Osteocyte (in vitro differentiated cells): Measurements from ENCODE around the gene PTTG1IP. TPM values are rescaled to one million over a fixed set of nuclear protein-coding genes. Genes with fewer than 3 reads are reported as not detected.

Experiments used
- DNase-seq: peaks from one replicate; pipeline ENCODE4 v3.0.0; 2021; ENCODE audit warnings: mixed read lengths; ENCODE audit not compliant: unreplicated experiment; ENCODE audit errors: extremely low spot score
- H3K27ac Mint-ChIP-seq: one replicate; pipeline ENCODE4 v1.8.0; 2021; ENCODE audit warnings: mild to moderate bottlenecking, mixed read lengths; ENCODE audit not compliant: unreplicated experiment
- H3K27me3 Mint-ChIP-seq: one replicate; pipeline ENCODE4 v1.8.0; 2021; ENCODE audit warnings: mixed read lengths; ENCODE audit not compliant: unreplicated experiment
- H3K36me3 Mint-ChIP-seq: one replicate; pipeline ENCODE4 v1.8.0; 2021; ENCODE audit warnings: mixed read lengths; ENCODE audit not compliant: unreplicated experiment
- H3K4me1 Mint-ChIP-seq: one replicate; pipeline ENCODE4 v1.8.0; 2021; ENCODE audit warnings: mixed read lengths; ENCODE audit not compliant: unreplicated experiment
- H3K4me3 Mint-ChIP-seq: one replicate; pipeline ENCODE4 v1.8.0; 2021; ENCODE audit warnings: mild to moderate bottlenecking, moderate library complexity, mixed read lengths; ENCODE audit not compliant: unreplicated experiment
- H3K9me3 Mint-ChIP-seq: one replicate; pipeline ENCODE4 v1.8.0; 2021; ENCODE audit warnings: mixed read lengths; ENCODE audit not compliant: unreplicated experiment
- total RNA-seq: library from RNA; stranded (reverse); gene quantifications from 2 replicates; pipeline ENCODE4 v1.2.1, GENCODE V29; 2021
- TF ChIP-seq, protein P1 (sequence below): fragments of 200-600 bp; sonication (generic); IDR thresholded peaks from 2 replicates; pipeline ENCODE4 v1.5.0; 2021; ENCODE audit warnings: antibody characterized with exemption, mild to moderate bottlenecking, moderate library complexity

PTTG1IP gene
- total RNA-seq, 1 donor from 2014 or later = 318 TPM

GRCh38 chr21:44799646-44800045 is 73.8 kb downstream of the PTTG1IP start:
- Mint-ChIP-seq H3K36me3 (peaks cover 10% of the 10 kb centered on the region), H3K9me3 (no peaks in the 10 kb centered on the region), H3K4me3 (peak overlapping the region; percentile 94), H3K4me1 (peaks cover 25% of the 10 kb centered on the region), H3K27ac (no peak overlapping the region), H3K27me3 (no peaks in the 10 kb centered on the region)
- TF ChIP-seq, protein P1, sequence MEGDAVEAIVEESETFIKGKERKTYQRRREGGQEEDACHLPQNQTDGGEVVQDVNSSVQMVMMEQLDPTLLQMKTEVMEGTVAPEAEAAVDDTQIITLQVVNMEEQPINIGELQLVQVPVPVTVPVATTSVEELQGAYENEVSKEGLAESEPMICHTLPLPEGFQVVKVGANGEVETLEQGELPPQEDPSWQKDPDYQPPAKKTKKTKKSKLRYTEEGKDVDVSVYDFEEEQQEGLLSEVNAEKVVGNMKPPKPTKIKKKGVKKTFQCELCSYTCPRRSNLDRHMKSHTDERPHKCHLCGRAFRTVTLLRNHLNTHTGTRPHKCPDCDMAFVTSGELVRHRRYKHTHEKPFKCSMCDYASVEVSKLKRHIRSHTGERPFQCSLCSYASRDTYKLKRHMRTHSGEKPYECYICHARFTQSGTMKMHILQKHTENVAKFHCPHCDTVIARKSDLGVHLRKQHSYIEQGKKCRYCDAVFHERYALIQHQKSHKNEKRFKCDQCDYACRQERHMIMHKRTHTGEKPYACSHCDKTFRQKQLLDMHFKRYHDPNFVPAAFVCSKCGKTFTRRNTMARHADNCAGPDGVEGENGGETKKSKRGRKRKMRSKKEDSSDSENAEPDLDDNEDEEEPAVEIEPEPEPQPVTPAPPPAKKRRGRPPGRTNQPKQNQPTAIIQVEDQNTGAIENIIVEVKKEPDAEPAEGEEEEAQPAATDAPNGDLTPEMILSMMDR = no peak
- no peak for DNase-seq

Other genes with a start within 250 kb of the PTTG1IP start
- not detected in 2 replicates for gene KRTAP10-9, start 246.6 kb downstream of the PTTG1IP start, total RNA-seq
- not detected in 2 replicates for gene KRTAP10-10, start 236.3 kb downstream of the PTTG1IP start, total RNA-seq
- gene KRTAP10-11, start 227.3 kb downstream of the PTTG1IP start, total RNA-seq = not detected in 2 replicates
- not detected in 2 replicates for gene KRTAP12-4, start 219.0 kb downstream of the PTTG1IP start, total RNA-seq
- not detected in 2 replicates for gene KRTAP12-3, start 215.8 kb downstream of the PTTG1IP start, total RNA-seq
- gene KRTAP12-2, start 206.8 kb downstream of the PTTG1IP start, total RNA-seq = not detected in 2 replicates
- gene KRTAP12-1, start 191.5 kb downstream of the PTTG1IP start, total RNA-seq = not detected in 2 replicates
- gene KRTAP10-12, start 176.5 kb downstream of the PTTG1IP start, total RNA-seq = not detected in 2 replicates
- gene TSPEAR, start 162.1 kb downstream of the PTTG1IP start, total RNA-seq = not detected in 2 replicates
- gene UBE2G2, start 71.9 kb downstream of the PTTG1IP start, total RNA-seq = 74.7 and 78.7 TPM in 2 replicates
- 69.6 and 74.9 TPM in 2 replicates for gene SUMO3, start 55.6 kb downstream of the PTTG1IP start, total RNA-seq
- gene ITGB2, start 47.2 kb upstream of the PTTG1IP start, total RNA-seq = 0.62 and 1.1 TPM in 2 replicates
- gene SLX9, start 66.3 kb upstream of the PTTG1IP start, total RNA-seq = 30.4 and 33.1 TPM in 2 replicates
- 126 and 130 TPM in 2 replicates for gene ADARB1, start 200.9 kb upstream of the PTTG1IP start, total RNA-seq